Loucy (cell line): ENCODE data around the gene ZNF383.
A peak's percentile ranks its signal among the peaks of the same experiment; 100 is the strongest.

Experiments
- H2AFZ ChIP-seq: fragments of 200-600 bp; sonication (generic); 2 replicates; pipeline ENCODE4 v1.6.0; 2016; ENCODE audit warnings: antibody characterized with exemption, mild to moderate bottlenecking, low read length, moderate library complexity
- H3F3A ChIP-seq: fragments of 200-600 bp; 2 replicates; pipeline ENCODE4 v1.6.0; 2016; ENCODE audit warnings: antibody characterized with exemption, low read depth, mild to moderate bottlenecking
- H3K27me3 ChIP-seq: fragments of 200-600 bp; sonication (generic); 2 replicates; pipeline ENCODE4 v1.6.1; 2014; ENCODE audit warnings: low read length, mild to moderate bottlenecking; ENCODE audit not compliant: insufficient read depth, poor library complexity, severe bottlenecking
- H3K36me3 ChIP-seq: fragments of 200-600 bp; sonication (generic); 2 replicates; pipeline ENCODE4 v1.6.1; 2016; ENCODE audit warnings: low read length; ENCODE audit not compliant: insufficient read depth
- H3K4me1 ChIP-seq: fragments of 200-600 bp; sonication (generic); 2 replicates; pipeline ENCODE4 v1.5.1; 2014; ENCODE audit warnings: low read length, mild to moderate bottlenecking; ENCODE audit not compliant: insufficient read depth, poor library complexity, severe bottlenecking
- H3K4me2 ChIP-seq: fragments of 200-600 bp; sonication (generic); 2 replicates; pipeline ENCODE4 v1.6.0; 2014; ENCODE audit warnings: antibody characterized with exemption, low read length, low read depth, mild to moderate bottlenecking; ENCODE audit not compliant: poor library complexity, severe bottlenecking
- H3K4me3 ChIP-seq: fragments of 200-600 bp; sonication (generic); 2 replicates; pipeline ENCODE4 v1.5.1; 2014; ENCODE audit warnings: low read length, mild to moderate bottlenecking, mixed read lengths; ENCODE audit not compliant: poor library complexity, severe bottlenecking
- H3K79me2 ChIP-seq: fragments of 200-600 bp; sonication (generic); 2 replicates; pipeline ENCODE4 v1.6.1; 2014; ENCODE audit warnings: low read length; ENCODE audit not compliant: insufficient read depth
- H3K9ac ChIP-seq: fragments of 200-600 bp; sonication (generic); 2 replicates; pipeline ENCODE4 v1.6.0; 2014; ENCODE audit warnings: mild to moderate bottlenecking, low read depth, low read length, moderate library complexity; ENCODE audit not compliant: poor library complexity, severe bottlenecking
- H3K9me2 ChIP-seq: fragments of 200-600 bp; sonication (generic); replicated peaks from 2 replicates; pipeline ENCODE4 v1.6.1; 2016; ENCODE audit warnings: low read depth, low read length, mixed read lengths
- H3K9me3 ChIP-seq: fragments of 200-600 bp; sonication (generic); 2 replicates; pipeline ENCODE4 v1.6.1; 2014; ENCODE audit warnings: mild to moderate bottlenecking, antibody characterized with exemption, low read length, low read depth; ENCODE audit not compliant: insufficient read depth
- H4K20me1 ChIP-seq: fragments of 200-600 bp; sonication (generic); 2 replicates; pipeline ENCODE4 v1.6.0; 2014; ENCODE audit warnings: antibody characterized with exemption, low read length, mild to moderate bottlenecking; ENCODE audit not compliant: insufficient read depth, poor library complexity, severe bottlenecking
- CTCF ChIP-seq: fragments of 200-600 bp; sonication (generic); conservative IDR thresholded peaks from 2 replicates; pipeline ENCODE4 v1.5.1; 2014; ENCODE audit warnings: mild to moderate bottlenecking, antibody characterized with exemption, low read length
- EZH2phosphoT487 ChIP-seq: fragments of 200-600 bp; IDR thresholded peaks from 2 replicates; pipeline ENCODE4 v1.6.1; 2018; ENCODE audit warnings: antibody characterized with exemption, mild to moderate bottlenecking, moderate library complexity, borderline replicate concordance

Gene ZNF383

GRCh38 chr19:37197768-37198167, 20.2 kb upstream of the ZNF383 start:
- no peak for TF ChIP-seq EZH2phosphoT487
- TF ChIP-seq CTCF: no peak
- H3K79me2 ChIP-seq: no peaks in the 10 kb centered on the region
- no peaks in the 10 kb centered on the region for H3K4me1 ChIP-seq
- H3K4me3 ChIP-seq: no peak overlapping the region
- no peaks in the 10 kb centered on the region for H3K36me3 ChIP-seq
- no peaks in the 10 kb centered on the region for H3K9me3 ChIP-seq
- no peak overlapping the region for H3K9ac ChIP-seq
- no peaks in the 10 kb centered on the region for H3K27me3 ChIP-seq
- no peak overlapping the region for H2AFZ ChIP-seq
- H3K4me2 ChIP-seq: no peak overlapping the region
- no peaks in the 10 kb centered on the region for H3F3A ChIP-seq
- H4K20me1 ChIP-seq: no peaks in the 10 kb centered on the region
- H3K9me2 ChIP-seq: no peaks in the 10 kb centered on the region

GRCh38 chr19:37217480-37217774, 587 bp upstream of the ZNF383 start:
- Histone ChIP-seq H3K4me3 (peak overlapping the region; percentile 97), H2AFZ (peak overlapping the region; percentile 87), H3K9ac (peak overlapping the region; percentile 93), H3K4me1 (peaks cover 16% of the 10 kb centered on the region), H3K4me2 (peak overlapping the region; percentile 97), H4K20me1 (no peaks in the 10 kb centered on the region), H3K27me3 (no peaks in the 10 kb centered on the region), H3K79me2 (peaks cover 29% of the 10 kb centered on the region), H3K36me3 (no peaks in the 10 kb centered on the region), H3K9me2 (no peaks in the 10 kb centered on the region), H3F3A (no peaks in the 10 kb centered on the region), H3K9me3 (no peaks in the 10 kb centered on the region)
- TF ChIP-seq EZH2phosphoT487: no peak
- no peak for TF ChIP-seq CTCF

- Histone ChIP-seq H3F3A (no peaks in the 10 kb centered on the region), H3K36me3 (no peaks in the 10 kb centered on the region), H3K9me2 (no peaks in the 10 kb centered on the region), H3K79me2 (peaks cover 29% of the 10 kb centered on the region), H3K4me1 (peaks cover 16% of the 10 kb centered on the region), H3K9ac (peak overlapping the region; percentile 93), H3K9me3 (no peaks in the 10 kb centered on the region), H4K20me1 (no peaks in the 10 kb centered on the region), H3K4me2 (peak overlapping the region; percentile 97), H2AFZ (peak overlapping the region; percentile 89), H3K27me3 (no peaks in the 10 kb centered on the region), H3K4me3 (peak overlapping the region; percentile 97)
- TF ChIP-seq CTCF: no peak
- no peak for TF ChIP-seq EZH2phosphoT487
Measured at GRCh38 chr19:37218592-37218935, 550 bp downstream of the ZNF383 start.
